Neural cell (in vitro differentiated cells): ENCODE results near the gene GPRC5B. TPM values are rescaled to one million over a fixed set of nuclear protein-coding genes. Genes with fewer than 3 reads are reported as not detected.

Source experiments
- H2AFZ ChIP-seq: fragments of 200-600, 300-800 bp; sonication (generic), shearing (Covaris generic); 2 replicates; pipeline ENCODE4 v1.6.0; 2014; ENCODE audit warnings: low read depth, mild to moderate bottlenecking, antibody characterized with exemption, low read length, moderate library complexity
- H3F3A ChIP-seq: fragments of 200-600 bp; shearing (Covaris generic); 2 replicates; pipeline ENCODE4 v1.6.1; 2016; ENCODE audit warnings: mild to moderate bottlenecking, moderate library complexity, mixed read lengths, antibody characterized with exemption, low read length; ENCODE audit not compliant: insufficient read depth, poor library complexity, severe bottlenecking
- H3K27ac ChIP-seq: fragments of 200-600, 300-800 bp; sonication (generic), shearing (Covaris generic); 2 replicates; pipeline ENCODE4 v1.5.1; 2014; ENCODE audit warnings: mild to moderate bottlenecking, low read length, moderate library complexity
- H3K27me3 ChIP-seq: fragments of 300-800, 200-600 bp; sonication (generic), shearing (Covaris generic); 2 replicates; pipeline ENCODE4 v1.6.0; 2014; ENCODE audit warnings: mild to moderate bottlenecking, low read depth, low read length, moderate library complexity; ENCODE audit not compliant: insufficient read depth
- H3K36me3 ChIP-seq: fragments of 300-800, 200-600 bp; sonication (generic), shearing (Covaris generic); 2 replicates; pipeline ENCODE4 v1.5.1; 2014; ENCODE audit warnings: mild to moderate bottlenecking, antibody characterized with exemption, low read length, moderate library complexity; ENCODE audit not compliant: insufficient read depth
- H3K4me2 ChIP-seq: fragments of 300-800, 200-600 bp; sonication (generic), shearing (Covaris generic); 2 replicates; pipeline ENCODE4 v1.6.0; 2014; ENCODE audit warnings: mild to moderate bottlenecking, low read length
- H3K4me3 ChIP-seq: fragments of 300-800, 200-600 bp; sonication (generic), shearing (Covaris generic); 2 replicates; pipeline ENCODE4 v1.5.1; 2014; ENCODE audit warnings: mild to moderate bottlenecking, low read length, moderate library complexity
- H3K79me2 ChIP-seq: fragments of 200-600 bp; shearing (Covaris generic); replicated peaks from 2 replicates; pipeline ENCODE4 v1.6.0; 2014; ENCODE audit warnings: mild to moderate bottlenecking, low read length, moderate library complexity; ENCODE audit not compliant: insufficient read depth
- H3K9ac ChIP-seq: fragments of 300-800, 200-600 bp; sonication (generic), shearing (Covaris generic); 2 replicates; pipeline ENCODE4 v1.6.1; 2016; ENCODE audit warnings: mild to moderate bottlenecking, low read length, mixed read lengths
- H3K9me2 ChIP-seq: fragments of 200-600 bp; shearing (Covaris generic); 2 replicates; pipeline ENCODE4 v1.6.1; 2016; ENCODE audit warnings: mild to moderate bottlenecking, low read length, mixed read lengths; ENCODE audit not compliant: insufficient read depth
- H3K9me3 ChIP-seq: fragments of 200-600, 300-800 bp; sonication (generic), shearing (Covaris generic); 2 replicates; pipeline ENCODE4 v1.6.1; 2016; ENCODE audit warnings: mild to moderate bottlenecking, mixed run types, low read length, moderate library complexity, mixed read lengths
- H4K20me1 ChIP-seq: fragments of 200-600 bp; shearing (Covaris generic); 2 replicates; pipeline ENCODE4 v1.6.1; 2016; ENCODE audit warnings: mild to moderate bottlenecking, mixed run types; ENCODE audit not compliant: insufficient read depth
- CTCF ChIP-seq: fragments of 450-650 bp; IDR thresholded peaks from 2 replicates; pipeline ENCODE4 v1.5.1; 2014; ENCODE audit warnings: antibody characterized with exemption, mild to moderate bottlenecking, moderate library complexity; ENCODE audit not compliant: poor library complexity, severe bottlenecking
- EP300 ChIP-seq: fragments of 450-650 bp; conservative IDR thresholded peaks from 2 replicates; pipeline ENCODE4 v1.6.1; 2014; ENCODE audit warnings: antibody characterized with exemption, mild to moderate bottlenecking, moderate library complexity; ENCODE audit not compliant: poor library complexity, severe bottlenecking
- EZH2 ChIP-seq: fragments of 200-600, 300-800 bp; shearing (Covaris generic), sonication (generic); IDR thresholded peaks from 2 replicates; pipeline ENCODE4 v1.6.1; 2014; ENCODE audit warnings: antibody characterized with exemption, low read length, borderline replicate concordance, mild to moderate bottlenecking; ENCODE audit not compliant: insufficient read depth, poor library complexity, severe bottlenecking
- MXI1 ChIP-seq: fragments of 450-650 bp; conservative IDR thresholded peaks from 2 replicates; pipeline ENCODE4 v1.6.1; 2014; ENCODE audit warnings: antibody characterized with exemption, mild to moderate bottlenecking; ENCODE audit not compliant: poor library complexity, severe bottlenecking
- POLR2AphosphoS5 ChIP-seq: IDR thresholded peaks from 2 replicates; pipeline ENCODE4 v1.6.1; 2012
- RAD21 ChIP-seq: fragments of 450-650 bp; conservative IDR thresholded peaks from 2 replicates; pipeline ENCODE4 v1.6.1; 2014; ENCODE audit warnings: antibody characterized with exemption, mild to moderate bottlenecking, moderate library complexity
- REST ChIP-seq: IDR thresholded peaks from 2 replicates; pipeline ENCODE4 v1.6.1; 2012; ENCODE audit warnings: borderline replicate concordance
- SMC3 ChIP-seq: fragments of 450-650 bp; conservative IDR thresholded peaks from 2 replicates; pipeline ENCODE4 v1.6.1; 2014; ENCODE audit warnings: antibody characterized with exemption, mild to moderate bottlenecking, moderate library complexity; ENCODE audit not compliant: poor library complexity
- TAF1 ChIP-seq: IDR thresholded peaks from 2 replicates; pipeline ENCODE4 v1.6.1; 2012; ENCODE audit warnings: low read depth
- polyA plus RNA-seq: library from polyadenylated mRNA; depleted of rRNA; stranded (reverse); fragments of >200 nt; gene quantifications from 2 replicates; pipeline ENCODE4 v1.2.3, GENCODE V29; 2014

GPRC5B gene
- polyA plus RNA-seq, 1 donor from 2014 or later, result 25.4 TPM

GRCh38 chr16:19863990-19864389, 20.7 kb downstream of the GPRC5B start:
- Histone ChIP-seq H2AFZ (no peak overlapping the region), H3K9ac (no peak overlapping the region), H3K9me2 (no peaks in the 10 kb centered on the region), H4K20me1 (no peaks in the 10 kb centered on the region), H3K27me3 (no peaks in the 10 kb centered on the region), H3K9me3 (no peaks in the 10 kb centered on the region), H3K36me3 (no peaks in the 10 kb centered on the region), H3K4me2 (no peak overlapping the region), H3F3A (no peaks in the 10 kb centered on the region), H3K4me3 (no peak overlapping the region), H3K79me2 (peaks cover 14% of the 10 kb centered on the region), H3K27ac (no peak overlapping the region)
- no peak for TF ChIP-seq SMC3
- TF ChIP-seq TAF1, result no peak
- no peak for TF ChIP-seq RAD21
- no peak for TF ChIP-seq EZH2
- no peak for TF ChIP-seq CTCF
- no peak for TF ChIP-seq MXI1
- no peak for TF ChIP-seq EP300
- TF ChIP-seq REST, result no peak
- TF ChIP-seq POLR2AphosphoS5, result no peak

GRCh38 chr16:19861811-19862327, 22.8 kb downstream of the GPRC5B start:
- Histone ChIP-seq H3K9ac (peak overlapping the region; percentile 56), H3K4me3 (peak overlapping the region; percentile 58), H3K79me2 (peaks cover 14% of the 10 kb centered on the region), H3K36me3 (no peaks in the 10 kb centered on the region), H3K9me2 (no peaks in the 10 kb centered on the region), H3K9me3 (no peaks in the 10 kb centered on the region), H3K27ac (peak overlapping the region; percentile 64), H3K4me2 (peak overlapping the region; percentile 6), H4K20me1 (no peaks in the 10 kb centered on the region), H3F3A (peaks cover 3% of the 10 kb centered on the region), H3K27me3 (no peaks in the 10 kb centered on the region), H2AFZ (peak overlapping the region; percentile 58)
- TF ChIP-seq TAF1 (no peak), MXI1 (peak; percentile 13)
